ENCODE results near the gene SPRR2B.
"Not testable (repeated sequence)": the region's sequence is repeated elsewhere in the genome, so short reads cannot be mapped to it uniquely, and the experiment has no call there.

Gene SPRR2B

GRCh38 chr1:153071511-153071910 lies at the start of gene SPRR2B:
Gene SPRR2B (minus strand): TSS chr1:153071611. CDS start chr1:153070839, 772 bp downstream.
- Histone ChIP-seq H3K9ac (ENCODE audit: low read length) (no peak within 1 kb of the TSS), H3K4me3 (ENCODE audit: low read length) (no peak within 1 kb of the TSS), H3K9me3 (ENCODE audit: control insufficient read depth, low read length) (no peaks in the 10 kb centered on the region), H3K27me3 (ENCODE audit: control insufficient read depth, insufficient read depth, low read length) (no peaks in the 10 kb centered on the region), H3K36me3 (ENCODE audit: control insufficient read depth, insufficient read depth, low read length) (no peaks in the 10 kb centered on the region), H3K4me1 (ENCODE audit: control insufficient read depth, insufficient read depth, low read length) (no peaks in the 10 kb centered on the region)

GRCh38 chr1:153120945-153121344 lies 49.5 kb upstream of the SPRR2B start:
- Histone ChIP-seq H3K27me3 (ENCODE audit: control insufficient read depth, insufficient read depth, low read length) (no peaks in the 10 kb centered on the region), H3K4me1 (ENCODE audit: control insufficient read depth, insufficient read depth, low read length) (peaks cover 6% of the 10 kb centered on the region), H3K9me3 (ENCODE audit: control insufficient read depth, low read length) (no peaks in the 10 kb centered on the region), H3K36me3 (ENCODE audit: control insufficient read depth, insufficient read depth, low read length) (no peaks in the 10 kb centered on the region), H3K9ac (ENCODE audit: low read length) (no peak overlapping the region), H3K4me3 (ENCODE audit: low read length) (no peak overlapping the region)

- Histone ChIP-seq H3K36me3 (ENCODE audit: control insufficient read depth, insufficient read depth, low read length) (no peaks in the 10 kb centered on the region), H3K9ac (ENCODE audit: low read length) (no peak overlapping the region), H3K27me3 (ENCODE audit: control insufficient read depth, insufficient read depth, low read length) (no peaks in the 10 kb centered on the region), H3K4me1 (ENCODE audit: control insufficient read depth, insufficient read depth, low read length) (peaks cover 6% of the 10 kb centered on the region), H3K9me3 (ENCODE audit: control insufficient read depth, low read length) (no peaks in the 10 kb centered on the region), H3K4me3 (ENCODE audit: low read length) (no peak overlapping the region)
Measured at GRCh38 chr1:153119491-153119971, 48.1 kb upstream of the SPRR2B start.

GRCh38 chr1:153115264-153115663 lies 43.9 kb upstream of the SPRR2B start:
- not testable (repeated sequence) for H3K9ac ChIP-seq (ENCODE audit: low read length); H3K9me3 ChIP-seq (ENCODE audit: control insufficient read depth, low read length); H3K4me3 ChIP-seq (ENCODE audit: low read length); H3K4me1 ChIP-seq (ENCODE audit: control insufficient read depth, insufficient read depth, low read length); H3K36me3 ChIP-seq (ENCODE audit: control insufficient read depth, insufficient read depth, low read length); H3K27me3 ChIP-seq (ENCODE audit: control insufficient read depth, insufficient read depth, low read length)

GRCh38 chr1:153113416-153113815 lies 42.0 kb upstream of the SPRR2B start, which contains the start of gene SPRR2F:
Gene SPRR2F (minus strand): TSS chr1:153113516. CDS start chr1:153112733, 783 bp downstream.
- H3K27me3 ChIP-seq (ENCODE audit: control insufficient read depth, insufficient read depth, low read length), result no peaks in the 10 kb centered on the region

GRCh38 chr1:153112454-153112853 lies 41.0 kb upstream of the SPRR2B start:
- not testable (repeated sequence) for H3K4me3 ChIP-seq (ENCODE audit: low read length); H3K36me3 ChIP-seq (ENCODE audit: control insufficient read depth, insufficient read depth, low read length); H3K27me3 ChIP-seq (ENCODE audit: control insufficient read depth, insufficient read depth, low read length); H3K9me3 ChIP-seq (ENCODE audit: control insufficient read depth, low read length); H3K9ac ChIP-seq (ENCODE audit: low read length); H3K4me1 ChIP-seq (ENCODE audit: control insufficient read depth, insufficient read depth, low read length)

More at GRCh38 chr1:153113416-153113815, 42.0 kb upstream of the SPRR2B start, which contains the start of gene SPRR2F:
- no peak within 1 kb of the TSS for H3K9ac ChIP-seq (ENCODE audit: low read length)
- H3K36me3 ChIP-seq (ENCODE audit: control insufficient read depth, insufficient read depth, low read length), result no peaks in the 10 kb centered on the region
- no peaks in the 10 kb centered on the region for H3K4me1 ChIP-seq (ENCODE audit: control insufficient read depth, insufficient read depth, low read length)
- H3K4me3 ChIP-seq (ENCODE audit: low read length), result no peak within 1 kb of the TSS
- H3K9me3 ChIP-seq (ENCODE audit: control insufficient read depth, low read length), result no peaks in the 10 kb centered on the region

- Histone ChIP-seq H3K4me3 (ENCODE audit: low read length) (no peak overlapping the region), H3K9me3 (ENCODE audit: control insufficient read depth, low read length) (no peaks in the 10 kb centered on the region), H3K27me3 (ENCODE audit: control insufficient read depth, insufficient read depth, low read length) (no peaks in the 10 kb centered on the region), H3K36me3 (ENCODE audit: control insufficient read depth, insufficient read depth, low read length) (no peaks in the 10 kb centered on the region), H3K4me1 (ENCODE audit: control insufficient read depth, insufficient read depth, low read length) (no peaks in the 10 kb centered on the region), H3K9ac (ENCODE audit: low read length) (no peak overlapping the region)
Measured at GRCh38 chr1:153100245-153100644, 28.8 kb upstream of the SPRR2B start.

GRCh38 chr1:153099461-153100045 lies 28.1 kb upstream of the SPRR2B start:
- Histone ChIP-seq H3K9ac (ENCODE audit: low read length) (no peak overlapping the region), H3K9me3 (ENCODE audit: control insufficient read depth, low read length) (no peaks in the 10 kb centered on the region), H3K4me1 (ENCODE audit: control insufficient read depth, insufficient read depth, low read length) (no peaks in the 10 kb centered on the region), H3K27me3 (ENCODE audit: control insufficient read depth, insufficient read depth, low read length) (no peaks in the 10 kb centered on the region), H3K36me3 (ENCODE audit: control insufficient read depth, insufficient read depth, low read length) (no peaks in the 10 kb centered on the region), H3K4me3 (ENCODE audit: low read length) (no peak overlapping the region)

GRCh38 chr1:153095764-153096163 lies 24.4 kb upstream of the SPRR2B start:
- no peaks in the 10 kb centered on the region for H3K9me3 ChIP-seq (ENCODE audit: control insufficient read depth, low read length)
- H3K27me3 ChIP-seq (ENCODE audit: control insufficient read depth, insufficient read depth, low read length), result no peaks in the 10 kb centered on the region
- no peaks in the 10 kb centered on the region for H3K4me1 ChIP-seq (ENCODE audit: control insufficient read depth, insufficient read depth, low read length)
- no peak overlapping the region for H3K4me3 ChIP-seq (ENCODE audit: low read length)
- H3K36me3 ChIP-seq (ENCODE audit: control insufficient read depth, insufficient read depth, low read length), result no peaks in the 10 kb centered on the region
- no peak overlapping the region for H3K9ac ChIP-seq (ENCODE audit: low read length)

GRCh38 chr1:153094426-153094825 lies 23.0 kb upstream of the SPRR2B start, which contains the start of gene SPRR2E:
Gene SPRR2E (minus strand): TSS chr1:153094526. CDS start chr1:153093751, 775 bp downstream.
- no peaks in the 10 kb centered on the region for H3K27me3 ChIP-seq (ENCODE audit: control insufficient read depth, insufficient read depth, low read length)
- H3K36me3 ChIP-seq (ENCODE audit: control insufficient read depth, insufficient read depth, low read length), result no peaks in the 10 kb centered on the region
- no peaks in the 10 kb centered on the region for H3K4me1 ChIP-seq (ENCODE audit: control insufficient read depth, insufficient read depth, low read length)
- H3K4me3 ChIP-seq (ENCODE audit: low read length), result no peak within 1 kb of the TSS
- H3K9me3 ChIP-seq (ENCODE audit: control insufficient read depth, low read length), result no peaks in the 10 kb centered on the region
- H3K9ac ChIP-seq (ENCODE audit: low read length), result no peak within 1 kb of the TSS

- no peaks in the 10 kb centered on the region for H3K27me3 ChIP-seq (ENCODE audit: control insufficient read depth, insufficient read depth, low read length)
- H3K36me3 ChIP-seq (ENCODE audit: control insufficient read depth, insufficient read depth, low read length), result no peaks in the 10 kb centered on the region
- no peaks in the 10 kb centered on the region for H3K9me3 ChIP-seq (ENCODE audit: control insufficient read depth, low read length)
- H3K4me3 ChIP-seq (ENCODE audit: low read length), result no peak overlapping the region
- no peaks in the 10 kb centered on the region for H3K4me1 ChIP-seq (ENCODE audit: control insufficient read depth, insufficient read depth, low read length)
- no peak overlapping the region for H3K9ac ChIP-seq (ENCODE audit: low read length)
Measured at GRCh38 chr1:153087652-153088051, 16.2 kb upstream of the SPRR2B start.

- Histone ChIP-seq H3K4me1 (ENCODE audit: control insufficient read depth, insufficient read depth, low read length) (no peaks in the 10 kb centered on the region), H3K4me3 (ENCODE audit: low read length) (no peak overlapping the region), H3K9ac (ENCODE audit: low read length) (no peak overlapping the region), H3K36me3 (ENCODE audit: control insufficient read depth, insufficient read depth, low read length) (no peaks in the 10 kb centered on the region), H3K9me3 (ENCODE audit: control insufficient read depth, low read length) (no peaks in the 10 kb centered on the region), H3K27me3 (ENCODE audit: control insufficient read depth, insufficient read depth, low read length) (no peaks in the 10 kb centered on the region)
Measured at GRCh38 chr1:153081736-153082135, 10.3 kb upstream of the SPRR2B start.
